Liver (tissue), 9 donors: ENCODE results near the gene LRMDA. TPM values are rescaled to one million over a fixed set of nuclear protein-coding genes. Genes with fewer than 3 reads are reported as not detected.

Source experiments
- DNase-seq: peaks from one replicate; pipeline ENCODE4 v3.0.0-alpha.2; 2017; ENCODE audit warnings: low spot score
- H3K27ac ChIP-seq, 2 donors: one replicate each; pipeline ENCODE4 v1.7.0; 2013; ENCODE audit warnings: inconsistent platforms in 2 of 2, low read length in 2 of 2, control low read depth in 1 of 2, low read depth in 1 of 2, mild to moderate bottlenecking in 1 of 2
- H3K27me3 ChIP-seq, 4 donors: one replicate each; pipeline versions ENCODE4 v1.6.1 to v1.7.0; 2013; ENCODE audit warnings: low read length in 3 of 4, inconsistent platforms in 1 of 4, mild to moderate bottlenecking in 1 of 4, moderate library complexity in 1 of 4; ENCODE audit not compliant: control insufficient read depth in 4 of 4, insufficient read depth in 4 of 4
- H3K36me3 ChIP-seq, 4 donors: one replicate each; pipeline versions ENCODE4 v1.6.1 to v1.7.0; 2013; ENCODE audit warnings: low read length in 3 of 4, mild to moderate bottlenecking in 3 of 4, low read depth in 1 of 4, moderate library complexity in 1 of 4; ENCODE audit not compliant: control insufficient read depth in 4 of 4, insufficient read depth in 3 of 4
- H3K4me1 ChIP-seq, 4 donors: one replicate each; pipeline versions ENCODE4 v1.6.1 to v1.7.0; 2013; ENCODE audit warnings: low read length in 3 of 4, mild to moderate bottlenecking in 3 of 4, moderate library complexity in 1 of 4; ENCODE audit not compliant: control insufficient read depth in 4 of 4, insufficient read depth in 4 of 4
- H3K4me3 ChIP-seq, 3 donors: one replicate each; pipeline versions ENCODE4 v1.6.1 to v1.7.0; 2013; ENCODE audit warnings: low read length in 3 of 3, control low read depth in 1 of 3, low read depth in 1 of 3, mild to moderate bottlenecking in 1 of 3
- H3K9ac ChIP-seq, 2 donors: one replicate each; pipeline ENCODE4 v1.7.0; 2013; ENCODE audit warnings: low read length in 2 of 2, mild to moderate bottlenecking in 2 of 2, moderate library complexity in 2 of 2, control low read depth in 1 of 2, low read depth in 1 of 2
- H3K9me3 ChIP-seq, 4 donors: one replicate each; pipeline versions ENCODE4 v1.6.1 to v1.7.0; 2013; ENCODE audit warnings: low read length in 3 of 4; ENCODE audit not compliant: control insufficient read depth in 4 of 4
- ATF3 ChIP-seq: IDR thresholded peaks from 2 replicates; pipeline ENCODE4 v1.6.1; 2016; ENCODE audit warnings: antibody characterized with exemption
- EGR1 ChIP-seq, 2 donors: IDR thresholded peaks; 2 replicates each; pipeline ENCODE4 v1.6.1; 2016 to 2018; ENCODE audit warnings: antibody characterized with exemption in 2 of 2, low read depth in 2 of 2
- FOXA1 ChIP-seq: IDR thresholded peaks from 2 replicates; pipeline ENCODE4 v1.6.1; 2016; ENCODE audit warnings: antibody characterized with exemption
- FOXA2 ChIP-seq: IDR thresholded peaks from 2 replicates; pipeline ENCODE4 v1.6.1; 2016; ENCODE audit warnings: antibody characterized with exemption
- GABPA ChIP-seq, 2 donors: IDR thresholded peaks in 1 of 2; conservative IDR thresholded peaks in 1 of 2; 2 replicates each; pipeline ENCODE4 v1.6.1; 2016; ENCODE audit warnings: antibody characterized with exemption in 2 of 2, mild to moderate bottlenecking in 1 of 2, moderate library complexity in 1 of 2
- HNF4A ChIP-seq, 2 donors: conservative IDR thresholded peaks; 2 replicates each; pipeline ENCODE4 v1.6.1; 2016; ENCODE audit warnings: antibody characterized with exemption in 2 of 2, mild to moderate bottlenecking in 2 of 2
- HNF4G ChIP-seq: IDR thresholded peaks from 2 replicates; pipeline ENCODE4 v1.6.1; 2016; ENCODE audit warnings: antibody characterized with exemption
- JUND ChIP-seq, 2 donors: IDR thresholded peaks; 2 replicates each; pipeline ENCODE4 v1.6.1; 2016; ENCODE audit warnings: antibody characterized with exemption in 2 of 2
- NR2F2 ChIP-seq: IDR thresholded peaks from 2 replicates; pipeline ENCODE4 v1.6.1; 2016; ENCODE audit warnings: antibody characterized with exemption
- RAD21 ChIP-seq, 2 donors: IDR thresholded peaks; 2 replicates each; pipeline ENCODE4 v1.6.1; 2016; ENCODE audit warnings: antibody characterized with exemption in 2 of 2, mild to moderate bottlenecking in 2 of 2
- REST ChIP-seq: IDR thresholded peaks from 2 replicates; pipeline ENCODE4 v1.6.1; 2016; ENCODE audit warnings: antibody characterized with exemption, mild to moderate bottlenecking
- RXRA ChIP-seq, 2 donors: IDR thresholded peaks; 2 replicates each; pipeline ENCODE4 v1.6.1; 2017 to 2018; ENCODE audit warnings: antibody characterized with exemption in 2 of 2, mild to moderate bottlenecking in 1 of 2
- SP1 ChIP-seq: IDR thresholded peaks from 2 replicates; pipeline ENCODE4 v1.6.1; 2018; ENCODE audit warnings: antibody characterized with exemption, mild to moderate bottlenecking
- TAF1 ChIP-seq: conservative IDR thresholded peaks from 2 replicates; pipeline ENCODE4 v1.6.1; 2016; ENCODE audit warnings: antibody characterized with exemption, mild to moderate bottlenecking
- YY1 ChIP-seq: IDR thresholded peaks from 2 replicates; pipeline ENCODE4 v1.6.1; 2016; ENCODE audit warnings: antibody characterized with exemption, mild to moderate bottlenecking
- ZBTB33 ChIP-seq: IDR thresholded peaks from 2 replicates; pipeline ENCODE4 v1.6.1; 2016; ENCODE audit warnings: antibody characterized with exemption
- WGBS: extraction: QIAGEN DNeasy Blood & Tissue Kit; methylation state at CpG from one replicate; pipeline ENCODE4 v1.1.7; 2013; 5-methylcytosine and 5-hydroxymethylcytosine counted together
- polyA plus RNA-seq, 2 donors: library from polyadenylated mRNA; stranded (reverse) in 1 of 2; unstranded in 1 of 2; fragments of 200-250 nt in 1 of 2; fragments of >200 nt in 1 of 2; fragmentation: Nextera tagmentation in 1 of 2; extraction: Ambion mirVana in 1 of 2; gene quantifications; one replicate each; pipeline versions ENCODE4 v1.2.1 to v1.2.3, GENCODE V29; 2013 to 2015
- total RNA-seq, 2 donors: library from RNA; depleted of rRNA; stranded (reverse); fragments of >200 nt; gene quantifications; one replicate each; pipeline ENCODE4 v1.2.3, GENCODE V29; 2014
- TF ChIP-seq, protein P1 (sequence below): IDR thresholded peaks from 2 replicates; pipeline ENCODE4 v1.6.1; 2016; ENCODE audit warnings: antibody characterized with exemption
- TF ChIP-seq, protein P2 (sequence below): fragments of 150-350 bp; IDR thresholded peaks from 2 replicates; pipeline ENCODE4 v1.5.1; 2017; ENCODE audit warnings: improper control_type of control experiment, low read depth, low read length; ENCODE audit not compliant: missing input control
- donor health status: healthy.
- donor health status: healthy.
- donor health status: healthy.
- donor health status: healthy.
- donor health status: healthy.

The LRMDA gene
- total and polyA plus RNA-seq, 4 donors: 7.9 to 15.8 (median 11.3) TPM

GRCh38 chr10:76001461-76001860 lies 570.0 kb downstream of the LRMDA start:
- Histone ChIP-seq H3K36me3 (no peaks in the 10 kb centered on the region), H3K27me3 (no peaks in the 10 kb centered on the region), H3K9me3 (no peaks in the 10 kb centered on the region), H3K27ac (no peak overlapping the region), H3K4me3 (no peak overlapping the region), H3K4me1 (no peaks in the 10 kb centered on the region), H3K9ac (no peak overlapping the region)
- 97% methylated on average over 1 of the region's 1 CpG for WGBS
- TF ChIP-seq FOXA1 (no peak), RAD21 (IDR thresholded peaks at IDR 0.05) (no peak), ZBTB33 (no peak), FOXA2 (no peak), REST (no peak), NR2F2 (no peak), SP1 (no peak), EGR1 (IDR thresholded peaks at IDR 0.05; ENCODE audit: low read depth in 2 of 2) (no peak), HNF4G (no peak), HNF4A (conservative IDR thresholded peaks at IDR 0.05) (no peak), YY1 (no peak), TAF1 (no peak), ATF3 (no peak), GABPA (IDR thresholded peaks at IDR 0.05 in 1 of 2, conservative IDR thresholded peaks at IDR 0.05 in 1 of 2) (no peak), JUND (IDR thresholded peaks at IDR 0.05) (no peak), RXRA (IDR thresholded peaks at IDR 0.05) (no peak)
- TF ChIP-seq, protein P1, sequence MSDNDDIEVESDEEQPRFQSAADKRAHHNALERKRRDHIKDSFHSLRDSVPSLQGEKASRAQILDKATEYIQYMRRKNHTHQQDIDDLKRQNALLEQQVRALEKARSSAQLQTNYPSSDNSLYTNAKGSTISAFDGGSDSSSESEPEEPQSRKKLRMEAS: no peak
- TF ChIP-seq, protein P2, sequence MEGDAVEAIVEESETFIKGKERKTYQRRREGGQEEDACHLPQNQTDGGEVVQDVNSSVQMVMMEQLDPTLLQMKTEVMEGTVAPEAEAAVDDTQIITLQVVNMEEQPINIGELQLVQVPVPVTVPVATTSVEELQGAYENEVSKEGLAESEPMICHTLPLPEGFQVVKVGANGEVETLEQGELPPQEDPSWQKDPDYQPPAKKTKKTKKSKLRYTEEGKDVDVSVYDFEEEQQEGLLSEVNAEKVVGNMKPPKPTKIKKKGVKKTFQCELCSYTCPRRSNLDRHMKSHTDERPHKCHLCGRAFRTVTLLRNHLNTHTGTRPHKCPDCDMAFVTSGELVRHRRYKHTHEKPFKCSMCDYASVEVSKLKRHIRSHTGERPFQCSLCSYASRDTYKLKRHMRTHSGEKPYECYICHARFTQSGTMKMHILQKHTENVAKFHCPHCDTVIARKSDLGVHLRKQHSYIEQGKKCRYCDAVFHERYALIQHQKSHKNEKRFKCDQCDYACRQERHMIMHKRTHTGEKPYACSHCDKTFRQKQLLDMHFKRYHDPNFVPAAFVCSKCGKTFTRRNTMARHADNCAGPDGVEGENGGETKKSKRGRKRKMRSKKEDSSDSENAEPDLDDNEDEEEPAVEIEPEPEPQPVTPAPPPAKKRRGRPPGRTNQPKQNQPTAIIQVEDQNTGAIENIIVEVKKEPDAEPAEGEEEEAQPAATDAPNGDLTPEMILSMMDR: no peak
- DNase-seq: no peak
